Measurements from ENCODE around the gene FCER1G.
A peak's percentile ranks its signal among the peaks of the same experiment; 100 is the strongest.

The FCER1G gene

DNA sequence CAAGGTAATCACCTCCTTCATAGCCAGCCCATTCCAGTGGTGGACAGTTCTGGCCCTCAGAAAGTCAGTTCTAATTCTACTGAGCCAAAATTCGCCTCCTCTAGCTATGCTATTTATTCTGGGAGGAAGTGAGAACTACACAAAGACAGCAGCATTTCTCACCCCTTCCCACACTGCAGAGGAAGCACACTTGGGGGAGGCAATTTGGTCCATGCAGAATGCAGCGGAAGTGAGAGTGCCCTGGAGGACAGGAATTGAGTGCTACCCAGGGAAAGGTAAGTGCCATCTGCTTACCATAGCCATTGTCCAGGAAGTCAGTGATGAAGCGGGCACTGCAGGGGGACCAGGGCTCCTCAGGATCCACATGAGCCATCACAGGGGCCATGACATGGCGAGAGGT is 19.9 kb upstream of the FCER1G start:
- TF ChIP-seq, protein P1, sequence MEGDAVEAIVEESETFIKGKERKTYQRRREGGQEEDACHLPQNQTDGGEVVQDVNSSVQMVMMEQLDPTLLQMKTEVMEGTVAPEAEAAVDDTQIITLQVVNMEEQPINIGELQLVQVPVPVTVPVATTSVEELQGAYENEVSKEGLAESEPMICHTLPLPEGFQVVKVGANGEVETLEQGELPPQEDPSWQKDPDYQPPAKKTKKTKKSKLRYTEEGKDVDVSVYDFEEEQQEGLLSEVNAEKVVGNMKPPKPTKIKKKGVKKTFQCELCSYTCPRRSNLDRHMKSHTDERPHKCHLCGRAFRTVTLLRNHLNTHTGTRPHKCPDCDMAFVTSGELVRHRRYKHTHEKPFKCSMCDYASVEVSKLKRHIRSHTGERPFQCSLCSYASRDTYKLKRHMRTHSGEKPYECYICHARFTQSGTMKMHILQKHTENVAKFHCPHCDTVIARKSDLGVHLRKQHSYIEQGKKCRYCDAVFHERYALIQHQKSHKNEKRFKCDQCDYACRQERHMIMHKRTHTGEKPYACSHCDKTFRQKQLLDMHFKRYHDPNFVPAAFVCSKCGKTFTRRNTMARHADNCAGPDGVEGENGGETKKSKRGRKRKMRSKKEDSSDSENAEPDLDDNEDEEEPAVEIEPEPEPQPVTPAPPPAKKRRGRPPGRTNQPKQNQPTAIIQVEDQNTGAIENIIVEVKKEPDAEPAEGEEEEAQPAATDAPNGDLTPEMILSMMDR (IDR thresholded peaks at IDR 0.05; ENCODE audit: insufficient read depth, low read length, poor library complexity, severe bottlenecking): no peak
- Histone ChIP-seq H3K4me3 (replicated peaks; ENCODE audit: low read depth, low read length) (no peak overlapping the region), H3K27me3 (replicated peaks; ENCODE audit: control insufficient read depth, insufficient read depth, low read length) (no peaks in the 10 kb centered on the region), H3K36me3 (ENCODE audit: control insufficient read depth, insufficient read depth, low read length) (no peaks in the 10 kb centered on the region)
- peak; percentile 48 for DNase-seq (ENCODE audit: extremely low read depth, insufficient read length)

- no peak overlapping the region for H3K4me3 ChIP-seq (replicated peaks; ENCODE audit: low read depth, low read length)
- DNase-seq (ENCODE audit: extremely low read depth, insufficient read length): no peak
- TF ChIP-seq, protein P1 (IDR thresholded peaks at IDR 0.05; ENCODE audit: insufficient read depth, low read length, poor library complexity, severe bottlenecking): no peak
- H3K27me3 ChIP-seq (replicated peaks; ENCODE audit: control insufficient read depth, insufficient read depth, low read length): no peaks in the 10 kb centered on the region
- no peaks in the 10 kb centered on the region for H3K36me3 ChIP-seq (ENCODE audit: control insufficient read depth, insufficient read depth, low read length)
Observed at GRCh38 chr1:161196111-161196510, 19.0 kb upstream of the FCER1G start.

GRCh38 chr1:161196521-161197451 is 18.3 kb upstream of the FCER1G start:
- TF ChIP-seq, protein P1 (IDR thresholded peaks at IDR 0.05; ENCODE audit: insufficient read depth, low read length, poor library complexity, severe bottlenecking): no peak
- Histone ChIP-seq H3K4me3 (replicated peaks; ENCODE audit: low read depth, low read length) (no peak overlapping the region), H3K36me3 (ENCODE audit: control insufficient read depth, insufficient read depth, low read length) (no peaks in the 10 kb centered on the region), H3K27me3 (replicated peaks; ENCODE audit: control insufficient read depth, insufficient read depth, low read length) (no peaks in the 10 kb centered on the region)
- no peak for DNase-seq (ENCODE audit: extremely low read depth, insufficient read length)

GRCh38 chr1:161197560-161198193 is 17.4 kb upstream of the FCER1G start:
- H3K27me3 ChIP-seq (replicated peaks; ENCODE audit: control insufficient read depth, insufficient read depth, low read length): no peaks in the 10 kb centered on the region
- no peak for DNase-seq (ENCODE audit: extremely low read depth, insufficient read length)
- no peak overlapping the region for H3K4me3 ChIP-seq (replicated peaks; ENCODE audit: low read depth, low read length)
- TF ChIP-seq, protein P1 (IDR thresholded peaks at IDR 0.05; ENCODE audit: insufficient read depth, low read length, poor library complexity, severe bottlenecking): no peak
- H3K36me3 ChIP-seq (ENCODE audit: control insufficient read depth, insufficient read depth, low read length): no peaks in the 10 kb centered on the region

DNA sequence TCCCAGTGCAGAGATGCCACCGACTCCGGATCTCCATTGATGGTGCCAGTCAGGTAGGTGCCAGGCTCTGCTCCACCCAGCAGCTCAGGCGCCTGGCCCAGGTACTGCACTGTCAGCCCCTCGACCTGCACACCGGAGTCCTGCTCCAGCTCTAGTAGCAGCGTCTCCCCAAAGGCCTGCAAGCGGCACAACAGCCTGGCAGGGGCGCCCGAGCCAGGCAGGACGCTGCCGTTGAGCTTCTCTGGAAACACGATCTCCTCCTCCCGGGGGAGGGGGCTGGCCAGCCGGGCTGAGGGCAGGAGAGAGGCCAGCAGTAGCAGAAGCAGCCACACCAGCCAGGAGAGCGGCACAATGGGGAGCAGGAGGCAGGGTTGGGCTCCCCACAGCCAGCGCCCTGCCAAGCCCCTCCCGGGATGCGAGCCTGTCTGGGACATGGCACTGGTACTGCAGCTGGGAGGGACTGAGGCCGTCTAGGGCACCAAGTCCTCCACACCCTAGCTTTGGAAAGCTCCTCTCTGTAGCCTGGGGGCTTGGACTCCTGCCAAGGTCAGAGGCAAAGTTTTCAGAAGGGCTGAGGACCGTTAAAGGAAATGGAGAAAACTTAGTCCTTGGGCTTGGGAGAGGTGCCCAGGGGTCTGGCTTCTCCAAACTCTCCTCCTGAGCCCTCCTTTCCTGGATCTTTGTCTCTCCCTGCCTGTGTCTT is 16.8 kb upstream of the FCER1G start:
- no peak for DNase-seq (ENCODE audit: extremely low read depth, insufficient read length)
- no peaks in the 10 kb centered on the region for H3K27me3 ChIP-seq (replicated peaks; ENCODE audit: control insufficient read depth, insufficient read depth, low read length)
- TF ChIP-seq, protein P1 (IDR thresholded peaks at IDR 0.05; ENCODE audit: insufficient read depth, low read length, poor library complexity, severe bottlenecking): no peak
- no peak overlapping the region for H3K4me3 ChIP-seq (replicated peaks; ENCODE audit: low read depth, low read length)
- H3K36me3 ChIP-seq (ENCODE audit: control insufficient read depth, insufficient read depth, low read length): no peaks in the 10 kb centered on the region

Data from GM06990 (cell line).